Uterus (tissue), 4 donors: ENCODE data around the gene ZBTB8A. TPM values are rescaled to one million over a fixed set of nuclear protein-coding genes. Genes with fewer than 3 reads are reported as not detected.

Experiments
- DNase-seq, 2 donors: peaks; one replicate each; pipeline ENCODE4 v3.0.0-alpha.2; 2019 to 2020
- H3K27ac ChIP-seq, 2 donors: fragments of 200-600 bp; sonication (generic); 1 replicate in 1 of 2; 2 replicates in 1 of 2; pipeline ENCODE4 v1.5.1; 2016 to 2018
- H3K27me3 ChIP-seq, 2 donors: fragments of 200-600 bp; sonication (generic); one replicate each; pipeline ENCODE4 v1.5.1; 2018 to 2019; ENCODE audit warnings: control low read depth in 1 of 2
- H3K36me3 ChIP-seq, 2 donors: fragments of 200-600 bp; sonication (generic); one replicate each; pipeline ENCODE4 v1.5.1; 2019; ENCODE audit warnings: control low read depth in 1 of 2
- H3K4me1 ChIP-seq, 2 donors: fragments of 200-600 bp; sonication (generic); one replicate each; pipeline ENCODE4 v1.5.1; 2018 to 2019; ENCODE audit warnings: control low read depth in 1 of 2
- H3K4me3 ChIP-seq, 2 donors: fragments of 200-600 bp; sonication (generic); 1 replicate in 1 of 2; 2 replicates in 1 of 2; pipeline ENCODE4 v1.5.1; 2018 to 2019; ENCODE audit warnings: mild to moderate bottlenecking in 1 of 2
- H3K9me3 ChIP-seq, 2 donors: fragments of 200-600 bp; sonication (generic); one replicate each; pipeline ENCODE4 v1.5.1; 2019; ENCODE audit warnings: control low read depth in 1 of 2
- POLR2A ChIP-seq, 2 donors: fragments of 450-650 bp; IDR thresholded peaks; one replicate each; pipeline ENCODE4 v1.6.1; 2016; ENCODE audit warnings: antibody characterized with exemption in 2 of 2, mild to moderate bottlenecking in 1 of 2, moderate library complexity in 1 of 2
- intact Hi-C: fragments of 100-400 bp; cut with DNase I; formaldehyde crosslinking; loops from one replicate; pipeline ENCODE4 v1.15.1; 2023; ENCODE audit warnings: low total_unique reads
- total RNA-seq, 4 donors: library from RNA; depleted of rRNA in 3 of 4; stranded (reverse); fragments of >200 nt in 3 of 4; gene quantifications; one replicate each; pipeline versions ENCODE4 v1.1.0 to v1.2.4, GENCODE V29; 2014 to 2023
- TF ChIP-seq, protein P1 (sequence below), 4 experiments: fragments of 200-600 bp in 2 of 4; fragments of 450-650 bp in 2 of 4; sonication (generic) in 2 of 4; IDR thresholded peaks; one replicate each; pipeline ENCODE4 v1.5.1; 2016 to 2019; ENCODE audit warnings: antibody characterized with exemption in 4 of 4, mild to moderate bottlenecking in 2 of 4, moderate library complexity in 1 of 4
- donor health status: DM: yes; HTN: yes; CAD: no.

Gene ZBTB8A
- total RNA-seq, 4 donors from 2014 or later: 4.1 to 42.2 (median 17.2) TPM

- no peak overlapping the region for H3K4me3 ChIP-seq
- H3K4me1 ChIP-seq: no peaks in the 10 kb centered on the region
- no peaks in the 10 kb centered on the region for H3K36me3 ChIP-seq
- DNase-seq: no peak
- H3K27me3 ChIP-seq: no peaks in the 10 kb centered on the region
- no peak for TF ChIP-seq POLR2A (IDR thresholded peaks at IDR 0.05)
- TF ChIP-seq, protein P1, sequence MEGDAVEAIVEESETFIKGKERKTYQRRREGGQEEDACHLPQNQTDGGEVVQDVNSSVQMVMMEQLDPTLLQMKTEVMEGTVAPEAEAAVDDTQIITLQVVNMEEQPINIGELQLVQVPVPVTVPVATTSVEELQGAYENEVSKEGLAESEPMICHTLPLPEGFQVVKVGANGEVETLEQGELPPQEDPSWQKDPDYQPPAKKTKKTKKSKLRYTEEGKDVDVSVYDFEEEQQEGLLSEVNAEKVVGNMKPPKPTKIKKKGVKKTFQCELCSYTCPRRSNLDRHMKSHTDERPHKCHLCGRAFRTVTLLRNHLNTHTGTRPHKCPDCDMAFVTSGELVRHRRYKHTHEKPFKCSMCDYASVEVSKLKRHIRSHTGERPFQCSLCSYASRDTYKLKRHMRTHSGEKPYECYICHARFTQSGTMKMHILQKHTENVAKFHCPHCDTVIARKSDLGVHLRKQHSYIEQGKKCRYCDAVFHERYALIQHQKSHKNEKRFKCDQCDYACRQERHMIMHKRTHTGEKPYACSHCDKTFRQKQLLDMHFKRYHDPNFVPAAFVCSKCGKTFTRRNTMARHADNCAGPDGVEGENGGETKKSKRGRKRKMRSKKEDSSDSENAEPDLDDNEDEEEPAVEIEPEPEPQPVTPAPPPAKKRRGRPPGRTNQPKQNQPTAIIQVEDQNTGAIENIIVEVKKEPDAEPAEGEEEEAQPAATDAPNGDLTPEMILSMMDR (IDR thresholded peaks at IDR 0.05): no peak
- no peak overlapping the region for H3K27ac ChIP-seq
- intact Hi-C loops: no loop called here
- H3K9me3 ChIP-seq: no peaks in the 10 kb centered on the region
Measured at GRCh38 chr1:32536117-32536516, 3.1 kb upstream of the ZBTB8A start.

DNA sequence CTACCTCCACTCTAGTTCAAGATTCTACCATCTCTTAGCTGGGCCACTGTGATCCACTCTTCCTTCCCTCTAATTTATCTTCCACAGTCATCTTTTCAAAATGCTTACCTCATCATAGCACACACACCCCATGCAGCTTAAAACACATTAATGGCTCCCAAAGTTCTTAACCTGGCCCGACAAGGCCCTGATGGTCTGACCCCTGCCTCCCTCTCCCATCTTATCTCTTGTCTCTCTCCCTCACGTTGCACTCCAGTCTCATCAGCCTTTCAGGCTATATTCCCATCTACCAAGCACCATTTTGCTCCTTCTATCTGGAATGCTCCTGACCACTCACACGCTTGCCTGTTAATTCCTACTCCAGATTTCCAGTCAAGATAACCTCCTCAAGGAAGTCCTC, 2.5 kb upstream of the ZBTB8A start:
- DNase-seq: no peak
- Histone ChIP-seq H3K9me3 (no peaks in the 10 kb centered on the region), H3K4me1 (no peaks in the 10 kb centered on the region), H3K27ac (no peak overlapping the region), H3K4me3 (no peak overlapping the region), H3K36me3 (no peaks in the 10 kb centered on the region), H3K27me3 (no peaks in the 10 kb centered on the region)
- TF ChIP-seq, protein P1 (IDR thresholded peaks at IDR 0.05): no peak
- no peak for TF ChIP-seq POLR2A (IDR thresholded peaks at IDR 0.05)
- intact Hi-C loops: no loop called here

DNA sequence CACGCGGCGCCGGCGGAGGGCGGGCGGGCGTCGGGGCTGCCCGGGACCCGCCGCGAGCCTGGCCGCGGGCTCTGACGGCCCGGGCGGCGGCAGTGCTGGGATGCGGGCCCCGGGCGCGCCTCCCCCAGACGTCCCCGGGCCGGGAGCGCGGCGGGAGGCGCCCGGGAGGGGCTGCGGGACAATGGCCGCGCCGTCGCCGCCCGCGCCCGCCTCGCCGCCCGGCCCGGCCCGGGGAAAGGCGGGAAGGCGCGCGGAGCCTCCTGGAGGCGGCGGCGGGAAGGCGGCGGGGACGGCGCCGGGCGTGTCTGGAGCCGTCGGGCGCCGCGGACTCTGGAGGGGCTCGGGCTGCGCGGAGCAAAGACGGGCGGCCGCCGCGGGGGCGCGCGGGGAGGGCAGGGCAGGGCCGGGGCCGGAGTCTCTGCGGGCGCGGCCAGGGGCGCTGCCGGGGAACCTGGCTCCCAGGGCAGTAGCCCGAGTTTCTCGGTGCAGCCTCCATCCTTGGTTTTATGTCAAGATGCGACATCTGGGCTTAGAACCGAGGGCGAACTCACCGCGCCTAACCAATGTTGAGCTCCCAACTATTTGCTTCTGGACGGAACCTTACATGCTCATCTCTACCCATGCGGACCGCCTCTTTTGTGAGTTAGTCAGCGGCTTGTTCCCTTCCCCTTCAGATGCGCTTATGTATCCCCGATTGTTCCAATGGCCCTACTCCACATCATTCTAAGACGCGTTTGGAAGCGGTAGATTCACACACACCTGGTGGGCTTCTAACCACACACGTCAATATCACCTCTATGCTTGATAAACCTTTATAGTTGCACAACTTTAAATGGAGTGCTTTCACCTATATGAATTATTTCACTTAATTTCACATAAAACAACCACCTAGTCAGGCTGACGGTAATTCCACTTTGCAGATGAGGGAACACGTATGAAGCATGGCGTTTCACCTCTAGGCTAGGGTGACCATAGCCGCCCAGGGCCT, 651 bp downstream of the ZBTB8A start:
- peak; percentile 31 to 45 for DNase-seq
- intact Hi-C loops: no loop called here
- TF ChIP-seq, protein P1 (IDR thresholded peaks at IDR 0.05): peak in 2 of 4 experiments; percentile 13 to 16
- peak in 1 of 2 donors; percentile 30 for TF ChIP-seq POLR2A (IDR thresholded peaks at IDR 0.05)

GRCh38 chr1:32540605-32541004, 1.4 kb downstream of the ZBTB8A start:
- H3K4me1 ChIP-seq: no peaks in the 10 kb centered on the region
- no peaks in the 10 kb centered on the region for H3K9me3 ChIP-seq
- intact Hi-C loops: no loop called here
- H3K27me3 ChIP-seq: no peaks in the 10 kb centered on the region
- H3K27ac ChIP-seq: peak overlapping the region in 1 of 2 donors; percentile 87
- H3K4me3 ChIP-seq: peak overlapping the region in 1 of 2 donors; percentile 61
- DNase-seq: no peak
- H3K36me3 ChIP-seq: no peaks in the 10 kb centered on the region
- no peak for TF ChIP-seq POLR2A (IDR thresholded peaks at IDR 0.05)
- TF ChIP-seq, protein P1 (IDR thresholded peaks at IDR 0.05): no peak

More for the DNA sequence above, 651 bp downstream of the ZBTB8A start:
- H3K27ac ChIP-seq: peak overlapping the region; percentile 87 to 88
- H3K27me3 ChIP-seq: no peaks in the 10 kb centered on the region
- H3K4me3 ChIP-seq: peak overlapping the region; percentile 40 to 61
- no peaks in the 10 kb centered on the region for H3K4me1 ChIP-seq
- no peaks in the 10 kb centered on the region for H3K9me3 ChIP-seq
- no peaks in the 10 kb centered on the region for H3K36me3 ChIP-seq

GRCh38 chr1:32541064-32541566, 1.9 kb downstream of the ZBTB8A start:
- intact Hi-C loops: no loop called here
- H3K4me1 ChIP-seq: no peaks in the 10 kb centered on the region
- no peak for DNase-seq
- no peak for TF ChIP-seq POLR2A (IDR thresholded peaks at IDR 0.05)
- TF ChIP-seq, protein P1 (IDR thresholded peaks at IDR 0.05): no peak
- no peaks in the 10 kb centered on the region for H3K27me3 ChIP-seq
- no peak overlapping the region for H3K4me3 ChIP-seq
- H3K27ac ChIP-seq: no peak overlapping the region
- no peaks in the 10 kb centered on the region for H3K9me3 ChIP-seq
- H3K36me3 ChIP-seq: no peaks in the 10 kb centered on the region
